GM18502 (cell line): Measurements from ENCODE around the gene MOXD1.

ENCODE experiments used
- ATAC-seq: cut with Tn5 transposase; IDR thresholded peaks from one replicate; pipeline ENCODE4 v1.9.1; 2021; ENCODE audit warnings: mild to moderate bottlenecking; ENCODE audit not compliant: unreplicated experiment, poor library complexity

MOXD1 gene

DNA sequence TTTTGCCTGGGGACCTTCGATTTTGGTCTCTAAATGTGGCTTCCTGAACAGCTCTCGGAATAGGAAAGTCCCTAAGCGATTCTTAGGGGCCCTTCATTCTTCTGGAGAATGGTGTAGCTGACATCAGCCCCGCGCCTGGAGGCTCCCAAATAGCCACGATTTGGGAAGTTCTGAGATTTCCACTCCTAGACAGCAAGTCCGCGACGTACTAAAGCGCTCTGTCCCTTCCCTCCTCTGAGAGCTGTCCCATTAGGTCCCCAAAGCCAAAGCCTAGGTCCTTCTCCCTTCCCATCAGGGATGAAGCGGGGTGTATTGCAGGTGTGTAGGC, 756 bp downstream of the MOXD1 start:
- ATAC-seq = no peak

DNA sequence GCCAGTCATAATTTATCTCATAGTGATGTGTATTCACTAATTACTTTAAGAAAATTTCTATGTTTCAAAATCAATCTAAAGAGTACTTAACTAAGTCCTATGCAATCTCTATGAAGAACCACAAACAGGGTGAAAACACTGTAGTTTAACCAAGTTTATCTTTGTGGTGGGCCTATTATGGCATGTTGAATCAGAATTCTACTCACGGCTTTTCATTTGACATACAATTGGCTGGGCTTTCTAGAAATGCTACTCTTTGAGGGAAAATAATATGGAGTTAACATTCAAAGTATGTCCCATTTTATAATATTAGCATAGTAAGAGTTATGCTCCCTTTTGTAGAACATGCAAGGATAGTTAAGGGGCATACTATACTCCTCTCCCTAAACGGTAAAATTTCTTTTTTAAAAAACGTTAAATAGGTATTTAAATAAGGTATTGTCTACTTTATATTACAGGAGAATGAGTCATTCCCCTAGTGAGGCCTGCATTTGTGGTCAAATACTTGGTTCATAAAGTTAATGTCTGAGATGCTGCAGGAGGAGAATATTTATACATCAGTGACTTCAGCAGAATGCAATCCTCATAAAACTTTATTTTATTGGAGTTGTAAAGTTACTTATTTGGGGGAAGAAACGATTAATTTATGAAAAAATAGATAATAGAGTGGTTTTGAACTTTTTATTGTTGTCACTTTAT, 1.8 kb downstream of the MOXD1 start:
- no peak for ATAC-seq

DNA sequence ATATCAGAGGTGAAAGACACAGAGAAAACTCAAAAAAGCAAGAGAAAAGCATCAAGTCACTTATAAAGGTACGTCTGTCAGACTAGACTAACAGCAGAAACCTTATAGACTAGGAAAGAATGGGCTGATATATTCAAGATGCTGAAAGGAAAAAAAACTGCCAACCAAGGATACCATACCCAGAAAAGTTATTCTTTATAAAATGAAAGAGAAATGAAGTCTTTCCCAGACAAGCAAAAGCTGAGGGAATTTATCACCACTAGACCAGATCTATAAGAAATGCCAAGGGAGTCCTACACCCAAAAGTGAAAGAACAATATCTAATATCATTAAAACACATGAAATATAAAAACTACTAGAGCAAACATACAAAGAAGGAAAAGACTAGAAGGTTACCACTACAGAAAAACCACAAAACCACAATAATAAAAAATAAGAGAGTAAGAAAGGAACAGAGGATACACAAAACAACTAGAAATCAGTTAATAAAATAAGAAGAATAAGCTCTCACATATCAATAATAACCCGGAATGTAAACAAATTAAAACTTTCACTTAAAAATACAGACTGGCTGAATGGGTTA, 6.2 kb downstream of the MOXD1 start:
- ATAC-seq = no peak

DNA sequence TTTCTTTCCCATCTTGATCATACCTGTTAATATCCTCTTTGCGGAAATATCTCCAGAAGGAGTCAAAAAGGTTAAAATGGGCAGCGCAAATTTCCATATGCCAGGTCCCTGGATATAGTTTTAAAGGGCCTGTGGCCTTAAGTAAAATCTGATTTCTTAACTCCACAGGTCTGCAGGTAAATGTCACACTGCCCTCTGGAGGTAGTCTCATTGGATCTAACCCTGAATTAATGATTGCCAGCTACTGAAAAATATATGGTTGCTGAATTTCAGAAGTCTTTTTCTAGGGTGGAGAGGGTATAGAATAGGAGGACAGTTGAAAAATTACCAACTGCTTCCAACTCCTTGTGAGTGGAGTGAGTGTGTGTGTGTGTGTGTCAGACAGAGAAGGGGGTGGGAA, 8.5 kb downstream of the MOXD1 start:
- no peak for ATAC-seq

GRCh38 chr6:132392270-132392646, 9.0 kb downstream of the MOXD1 start:
- ATAC-seq = no peak

- no peak for ATAC-seq
Measured at GRCh38 chr6:132391391-132392269, 9.6 kb downstream of the MOXD1 start.

- ATAC-seq = no peak
Measured at GRCh38 chr6:132390451-132390850, 10.8 kb downstream of the MOXD1 start.

DNA sequence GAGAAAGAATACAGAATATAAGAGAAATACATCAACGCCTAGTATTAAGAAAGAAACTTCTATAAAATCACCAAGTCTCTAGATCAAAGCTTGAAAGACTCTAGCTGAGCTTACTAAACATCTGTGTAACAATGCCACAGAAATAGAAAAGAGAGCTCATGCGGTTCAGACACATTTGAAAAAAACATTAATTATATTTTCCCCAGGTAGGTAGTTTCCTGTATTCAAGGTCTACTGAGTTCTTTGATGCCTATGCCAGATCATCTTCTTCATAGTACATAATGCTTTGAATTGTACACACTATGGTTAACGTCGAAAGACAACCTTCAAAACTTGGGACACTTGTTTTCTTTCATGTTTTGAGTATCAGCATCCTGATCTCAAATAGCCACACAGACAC, 11.3 kb downstream of the MOXD1 start:
- ATAC-seq = no peak

DNA sequence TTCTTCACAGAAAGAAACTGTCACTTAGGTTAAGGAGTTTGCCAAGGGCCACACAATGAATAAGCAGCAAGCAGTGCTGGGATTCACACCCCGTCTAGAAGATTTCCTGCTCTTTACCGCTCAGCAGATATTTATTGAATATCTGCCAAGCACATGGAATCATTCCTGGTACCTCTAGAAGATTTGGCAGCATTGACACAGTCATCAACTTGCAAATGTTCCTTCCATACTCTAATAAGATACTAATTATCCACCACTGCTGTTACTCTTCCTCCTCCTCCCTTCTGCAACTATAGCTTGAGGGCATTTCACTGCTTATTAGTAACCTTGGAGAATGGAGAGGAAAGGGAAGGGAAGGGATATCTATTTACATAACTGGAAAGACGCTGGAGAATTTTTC, 13.0 kb downstream of the MOXD1 start:
- no peak for ATAC-seq

DNA sequence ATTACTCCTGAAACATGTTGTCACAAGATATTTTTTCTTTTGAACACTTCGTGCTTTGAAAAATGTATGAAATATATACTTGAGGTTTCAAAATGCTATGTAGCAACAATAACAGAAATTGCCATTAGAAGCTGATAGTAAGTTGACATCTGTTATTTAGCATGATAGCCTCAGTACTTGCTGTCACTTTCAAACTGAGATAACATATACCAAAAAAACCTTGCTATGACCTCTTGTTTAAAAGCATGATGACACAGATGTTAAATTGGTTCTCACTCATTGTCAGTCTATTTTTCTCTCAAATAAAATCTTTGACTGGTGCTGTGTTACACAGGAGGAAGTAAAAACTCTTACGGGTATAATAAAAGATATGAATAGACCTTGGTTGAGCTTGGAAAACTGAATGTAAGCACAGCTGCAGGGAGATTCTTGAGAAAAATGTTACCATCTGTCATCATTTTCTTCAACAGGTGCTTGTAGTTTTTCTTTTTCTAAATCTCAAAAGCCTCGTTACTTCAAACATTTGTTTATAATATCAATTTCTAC, 18.6 kb downstream of the MOXD1 start:
- no peak for ATAC-seq

DNA sequence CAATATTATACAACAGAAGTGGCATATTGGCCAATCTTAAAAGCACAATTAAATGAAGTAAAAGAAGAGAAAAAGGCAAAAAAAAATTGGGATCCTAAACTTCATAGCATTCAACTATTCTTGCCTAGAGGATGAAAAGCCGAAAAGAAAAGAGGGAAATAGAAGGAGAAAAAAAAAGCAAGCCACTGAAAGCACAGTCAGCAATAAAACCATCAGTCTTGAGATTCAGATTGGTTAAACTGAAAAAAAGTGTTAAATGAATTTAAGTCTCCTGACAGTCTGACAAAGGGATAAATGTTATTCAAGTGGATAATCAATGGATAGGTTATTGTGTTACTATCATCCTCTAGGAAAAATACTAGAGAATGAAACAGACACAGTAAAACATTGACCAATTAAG, 19.9 kb downstream of the MOXD1 start:
- ATAC-seq = no peak

- ATAC-seq = no peak
Measured at GRCh38 chr6:132380358-132381029, 20.8 kb downstream of the MOXD1 start.

DNA sequence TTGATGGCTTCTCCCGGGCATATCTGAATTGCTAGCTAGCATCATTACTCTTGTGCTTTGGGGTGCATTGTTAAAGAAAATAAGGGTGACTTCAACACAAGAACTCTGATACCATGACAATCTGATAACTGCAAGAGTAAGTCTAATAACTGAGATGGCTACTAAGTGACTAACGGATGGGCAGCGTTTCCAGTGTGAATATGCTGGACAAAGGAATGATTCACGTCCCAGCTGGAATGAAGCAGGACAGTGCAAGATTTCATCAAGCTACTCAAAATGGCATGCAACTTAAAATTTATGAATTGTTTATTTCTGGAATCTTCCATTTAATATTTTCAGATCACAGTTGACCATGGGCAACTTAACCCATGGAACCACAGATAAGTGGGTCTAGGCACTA, 31.7 kb downstream of the MOXD1 start:
- ATAC-seq = no peak

- ATAC-seq = no peak
Measured at GRCh38 chr6:132368916-132369481, 32.3 kb downstream of the MOXD1 start.

GRCh38 chr6:132365281-132365907, 35.9 kb downstream of the MOXD1 start:
- ATAC-seq = peak; percentile 97

- ATAC-seq = no peak
Measured at GRCh38 chr6:132364306-132365074, 36.8 kb downstream of the MOXD1 start.

DNA sequence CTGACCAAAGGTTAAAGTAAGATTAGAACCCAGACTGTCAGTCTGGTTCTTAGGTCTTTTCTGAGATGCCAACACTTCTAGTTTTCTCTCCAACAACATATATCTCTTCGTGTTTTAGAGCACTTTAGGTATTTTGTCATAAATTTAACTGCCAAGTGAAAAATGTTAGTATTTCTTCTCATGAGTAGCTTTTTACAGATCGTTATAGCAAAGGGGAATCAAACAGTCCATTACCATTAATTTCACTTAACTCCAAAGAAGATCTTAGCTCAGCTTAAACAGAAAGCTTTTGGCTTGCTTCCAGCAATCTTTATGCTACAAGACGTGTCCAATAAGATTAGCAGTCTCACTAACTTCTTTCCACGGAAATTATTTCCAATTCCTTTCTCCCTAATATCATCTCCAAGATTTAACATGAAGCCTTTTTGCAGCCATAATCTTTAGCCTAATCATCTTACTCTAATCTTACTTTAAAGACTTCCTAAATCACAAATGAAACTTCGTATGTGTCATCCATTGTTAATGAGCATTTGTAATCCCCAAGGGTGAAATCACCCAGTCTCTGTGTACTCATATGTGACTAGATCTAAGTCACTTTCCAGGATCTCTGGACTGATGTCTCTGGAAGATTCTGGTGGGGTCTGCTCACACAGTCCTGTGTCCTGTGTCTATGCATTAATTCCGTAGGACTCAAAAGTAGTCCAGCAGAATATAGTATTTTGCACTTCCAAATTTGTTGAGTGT, 38.7 kb downstream of the MOXD1 start:
- ATAC-seq = no peak

GRCh38 chr6:132361101-132361500, 40.2 kb downstream of the MOXD1 start:
- no peak for ATAC-seq

DNA sequence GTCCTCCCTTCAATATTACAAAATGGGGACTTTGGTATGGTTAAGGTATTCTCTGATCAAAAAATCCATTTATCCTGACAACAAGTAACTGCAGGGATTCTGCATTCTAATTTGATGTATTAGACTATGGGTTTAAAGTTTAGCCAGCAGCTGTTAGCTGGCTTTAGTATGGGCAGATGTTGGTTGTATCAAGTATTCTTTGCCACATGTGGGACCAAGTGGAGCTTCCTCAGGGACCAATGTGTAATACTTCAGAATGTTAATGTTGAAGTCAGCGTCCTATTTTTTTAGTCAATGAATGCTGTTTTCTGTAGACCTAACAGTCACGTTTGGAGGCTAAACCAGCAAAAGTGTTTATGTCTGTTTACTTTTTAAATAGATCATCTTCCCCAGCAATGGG, 41.4 kb downstream of the MOXD1 start:
- no peak for ATAC-seq
